ENCODE data around the gene CNDP2.

DNA sequence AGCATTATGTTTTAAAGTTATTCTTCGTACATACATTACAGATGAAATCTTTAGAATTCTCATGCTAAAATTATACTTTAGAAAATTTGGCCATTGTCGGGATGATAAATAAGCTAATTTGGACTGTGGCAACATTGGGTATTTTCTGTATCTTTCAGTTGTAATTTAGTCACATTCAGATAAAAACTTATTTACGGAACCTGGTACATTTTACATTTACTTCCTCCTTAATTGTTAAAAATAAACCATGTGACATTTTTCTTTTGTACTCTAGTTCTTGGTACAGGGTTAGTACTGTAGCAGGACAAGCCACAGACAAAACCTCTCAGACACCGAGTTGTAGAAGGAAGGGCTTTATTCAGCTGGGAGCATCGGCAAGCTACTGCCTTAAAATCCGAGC is 4.2 kb downstream of the CNDP2 start:
- TF ChIP-seq CTCF (IDR thresholded peaks at IDR 0.05) (no peak), ZFP36 (IDR thresholded peaks at IDR 0.05; ENCODE audit: borderline replicate concordance, partially characterized antibody) (no peak), HMGXB4 (CRISPR knock-in tag; IDR thresholded peaks at IDR 0.05; ENCODE audit: borderline replicate concordance) (no peak), EP300 (IDR thresholded peaks at IDR 0.05) (no peak), CEBPB (IDR thresholded peaks at IDR 0.05) (no peak)
- TF ChIP-seq, protein P1, sequence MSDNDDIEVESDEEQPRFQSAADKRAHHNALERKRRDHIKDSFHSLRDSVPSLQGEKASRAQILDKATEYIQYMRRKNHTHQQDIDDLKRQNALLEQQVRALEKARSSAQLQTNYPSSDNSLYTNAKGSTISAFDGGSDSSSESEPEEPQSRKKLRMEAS (IDR thresholded peaks at IDR 0.05) = no peak

All from A549 (cell line).